ENCODE measurements around the gene CRYBG2.
"Not testable (repeated sequence)": the region's sequence is repeated elsewhere in the genome, so short reads cannot be mapped to it uniquely, and the experiment has no call there.

CRYBG2 gene

DNA sequence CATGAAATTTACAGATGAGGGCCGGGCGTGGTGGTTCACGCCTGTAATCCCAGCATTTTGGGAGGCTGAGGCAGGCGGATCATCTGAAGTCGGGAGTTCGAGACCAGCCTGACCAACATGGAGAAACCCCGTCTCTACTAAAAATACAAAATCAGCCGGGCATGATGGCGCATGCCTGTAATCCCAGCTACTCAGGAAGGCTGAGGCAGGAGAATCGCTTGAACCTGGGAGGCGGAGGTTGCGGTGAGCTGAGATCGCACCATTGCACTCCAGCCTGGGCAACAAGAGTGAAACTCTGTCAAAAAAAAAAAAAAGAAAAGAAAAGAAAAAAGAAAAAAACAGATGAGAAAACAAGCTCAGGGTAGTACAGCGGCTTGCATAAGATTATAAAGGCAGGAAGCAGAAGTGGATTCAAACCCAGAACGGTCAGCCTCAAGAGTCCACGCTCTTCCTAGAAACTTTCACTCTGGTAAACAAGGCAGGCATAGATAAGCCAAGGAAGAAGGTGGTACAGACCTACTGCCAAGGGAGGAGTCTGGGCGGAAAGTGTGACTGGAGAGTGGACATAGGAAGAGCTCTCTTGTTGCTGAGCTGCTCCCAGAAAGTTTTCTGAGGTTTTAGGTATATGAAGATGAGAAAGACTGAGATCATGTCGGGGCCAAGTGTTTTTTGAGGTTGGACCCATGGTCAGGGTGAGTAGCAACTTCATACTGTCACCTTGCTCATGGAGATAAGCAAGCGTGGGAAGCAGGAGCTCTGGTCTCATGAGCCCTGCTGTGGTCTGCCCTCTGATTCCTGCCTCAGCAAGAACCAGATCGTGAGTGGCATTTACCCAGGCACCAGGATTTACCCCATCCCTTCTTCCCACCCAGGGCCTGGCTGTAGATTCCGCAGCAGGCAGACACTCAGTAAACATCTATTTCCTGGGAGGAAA, 45.7 kb downstream of the CRYBG2 start:
- H3K36me3 ChIP-seq (ENCODE audit: control insufficient read depth in 1 of 2, insufficient read depth in 2 of 2, low read depth in 1 of 2, low read length in 2 of 2); H3K27ac ChIP-seq (ENCODE audit: low read length, poor library complexity, severe bottlenecking); H3K4me1 ChIP-seq (ENCODE audit: control insufficient read depth, insufficient read depth, low read depth, low read length); H3K4ac ChIP-seq (ENCODE audit: low read depth in 1 of 2, low read length in 2 of 2); H2BK15ac ChIP-seq (ENCODE audit: low read depth, poor library complexity, severe bottlenecking); H3K27me3 ChIP-seq (ENCODE audit: control insufficient read depth in 1 of 2, insufficient read depth in 1 of 2, low read length in 2 of 2); H2AFZ ChIP-seq (ENCODE audit: low read depth, low read length); H3K4me2 ChIP-seq (ENCODE audit: low read length, poor library complexity, severe bottlenecking); DNase-seq; H3K9me3 ChIP-seq (ENCODE audit: control insufficient read depth, low read length); H2BK12ac ChIP-seq (ENCODE audit: low read length in 2 of 2); H2BK5ac ChIP-seq (ENCODE audit: low read depth, low read length, poor library complexity, severe bottlenecking); H3K4me3 ChIP-seq (ENCODE audit: insufficient read depth in 1 of 2, low read depth in 1 of 2, low read length in 2 of 2); H3K18ac ChIP-seq (ENCODE audit: low read depth in 1 of 2, low read length in 2 of 2); H4K91ac ChIP-seq (ENCODE audit: low read length); H3K9ac ChIP-seq (ENCODE audit: low read length); H3K14ac ChIP-seq (ENCODE audit: low read length in 2 of 2); H3K23ac ChIP-seq (ENCODE audit: low read length in 2 of 2); H4K8ac ChIP-seq (ENCODE audit: low read length); H2BK120ac ChIP-seq (ENCODE audit: low read depth, low read length); H2AK5ac ChIP-seq (ENCODE audit: low read length, severe bottlenecking): not testable (repeated sequence)
- H3K79me1 ChIP-seq (replicated peaks; ENCODE audit: low read length, poor library complexity, severe bottlenecking): peaks cover 17% of the 10 kb centered on the region
- 92% methylated on average over 21 of the region's 21 CpGs for WGBS

GRCh38 chr1:26307363-26307781, 46.6 kb downstream of the CRYBG2 start:
- 75% methylated on average over 2 of the region's 6 CpGs for WGBS

DNA sequence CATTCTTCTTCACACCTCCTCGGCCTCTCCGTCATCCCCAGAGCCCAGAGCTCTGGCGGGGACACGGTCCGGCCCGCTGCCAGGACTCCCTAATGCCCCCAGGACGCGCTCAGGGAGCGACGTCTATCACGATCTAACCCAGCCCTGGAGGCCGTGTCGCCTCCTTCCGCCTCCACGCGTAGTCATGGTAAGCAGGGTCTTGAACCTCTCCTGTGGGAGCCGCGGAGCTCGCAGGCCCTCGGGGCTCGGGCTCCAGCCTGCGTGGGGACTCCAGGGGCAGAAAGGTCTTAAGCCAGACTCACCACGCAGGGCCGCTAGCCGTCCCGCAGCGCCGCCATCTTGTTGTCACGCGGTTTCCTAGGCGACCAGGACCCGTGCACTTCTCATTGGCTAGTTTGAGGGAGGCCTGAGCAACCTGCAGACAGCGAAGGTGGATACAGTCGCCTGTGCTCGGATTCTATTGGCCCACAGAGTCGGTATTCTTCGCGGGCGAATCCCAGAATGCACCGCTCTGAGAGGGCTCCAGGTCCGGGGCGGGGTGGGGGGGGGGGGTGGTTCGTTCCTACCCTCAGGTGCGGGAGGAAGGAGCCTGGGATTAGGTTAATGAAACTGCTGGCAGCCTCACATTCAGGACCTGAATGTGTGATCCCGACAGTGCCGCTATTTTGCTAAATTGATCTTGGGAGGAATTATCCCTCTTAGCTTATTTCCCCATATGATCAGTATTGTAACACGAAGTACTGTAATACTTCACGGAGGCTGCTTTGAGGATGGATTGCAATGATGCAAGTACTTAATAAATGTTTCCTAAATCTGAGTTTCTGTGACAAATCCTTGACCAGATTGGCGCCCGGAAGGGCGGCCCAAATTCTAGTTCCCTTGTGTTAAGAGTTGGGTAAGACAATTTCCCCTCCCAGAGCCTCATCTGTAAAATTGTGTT, 47.4 kb downstream of the CRYBG2 start, which contains the start of gene UBXN11:
UBXN11 (minus strand) TSS at position 347 of the 940 bp plus-strand sequence. CDS start 3,753 bp downstream, outside the sequence.
- Histone ChIP-seq H3K27me3 (ENCODE audit: control insufficient read depth in 1 of 2, insufficient read depth in 1 of 2, low read length in 2 of 2) (no peaks in the 10 kb centered on the region), H4K91ac (ENCODE audit: low read length) (peak within 1 kb of the TSS; percentile 56), H2BK120ac (ENCODE audit: low read depth, low read length) (no peak within 1 kb of the TSS), H3K18ac (ENCODE audit: low read depth in 1 of 2, low read length in 2 of 2) (peak within 1 kb of the TSS; percentile 37 to 97), H3K4ac (ENCODE audit: low read depth in 1 of 2, low read length in 2 of 2) (peak within 1 kb of the TSS; percentile 73 to 76), H2AFZ (ENCODE audit: low read depth, low read length) (peak within 1 kb of the TSS; percentile 96), H3K27ac (ENCODE audit: low read length, poor library complexity, severe bottlenecking) (no peak within 1 kb of the TSS), H3K4me1 (ENCODE audit: control insufficient read depth, insufficient read depth, low read depth, low read length) (peaks cover 16% of the 10 kb centered on the region), H3K9me3 (ENCODE audit: control insufficient read depth, low read length) (no peaks in the 10 kb centered on the region), H3K23ac (ENCODE audit: low read length in 2 of 2) (peak within 1 kb of the TSS in 1 of 2 experiments; percentile 34), H3K36me3 (ENCODE audit: control insufficient read depth in 1 of 2, insufficient read depth in 2 of 2, low read depth in 1 of 2, low read length in 2 of 2) (peaks cover 0 to 2% of the 10 kb centered on the region in 2 experiments), H3K4me3 (ENCODE audit: insufficient read depth in 1 of 2, low read depth in 1 of 2, low read length in 2 of 2) (peak within 1 kb of the TSS; percentile 94 to 98), H2BK12ac (ENCODE audit: low read length in 2 of 2) (peak within 1 kb of the TSS in 1 of 2 experiments; percentile 60), H4K8ac (ENCODE audit: low read length) (peak within 1 kb of the TSS; percentile 83), H3K14ac (ENCODE audit: low read length in 2 of 2) (peak within 1 kb of the TSS in 1 of 2 experiments; percentile 18), H2BK15ac (ENCODE audit: low read depth, poor library complexity, severe bottlenecking) (peak within 1 kb of the TSS; percentile 12), H2BK5ac (ENCODE audit: low read depth, low read length, poor library complexity, severe bottlenecking) (no peak within 1 kb of the TSS), H3K4me2 (ENCODE audit: low read length, poor library complexity, severe bottlenecking) (peak within 1 kb of the TSS; percentile 98), H3K79me1 (replicated peaks; ENCODE audit: low read length, poor library complexity, severe bottlenecking) (peaks cover 23% of the 10 kb centered on the region), H3K9ac (ENCODE audit: low read length) (peak within 1 kb of the TSS; percentile 97), H2AK5ac (ENCODE audit: low read length, severe bottlenecking) (peak within 1 kb of the TSS; percentile 3)
- 4% methylated on average over 46 of the region's 51 CpGs for WGBS
- DNase-seq: peak; percentile 96

More at GRCh38 chr1:26307363-26307781, 46.6 kb downstream of the CRYBG2 start:
- Histone ChIP-seq H3K14ac (ENCODE audit: low read length in 2 of 2) (no peak overlapping the region), H3K4ac (ENCODE audit: low read depth in 1 of 2, low read length in 2 of 2) (no peak overlapping the region), H2AFZ (ENCODE audit: low read depth, low read length) (no peak overlapping the region), H3K9ac (ENCODE audit: low read length) (peak overlapping the region; percentile 61), H3K27ac (ENCODE audit: low read length, poor library complexity, severe bottlenecking) (no peak overlapping the region), H3K9me3 (ENCODE audit: control insufficient read depth, low read length) (no peaks in the 10 kb centered on the region), H3K4me1 (ENCODE audit: control insufficient read depth, insufficient read depth, low read depth, low read length) (peaks cover 16% of the 10 kb centered on the region), H2AK5ac (ENCODE audit: low read length, severe bottlenecking) (no peak overlapping the region), H3K79me1 (replicated peaks; ENCODE audit: low read length, poor library complexity, severe bottlenecking) (peaks cover 20% of the 10 kb centered on the region), H3K4me2 (ENCODE audit: low read length, poor library complexity, severe bottlenecking) (no peak overlapping the region), H2BK120ac (ENCODE audit: low read depth, low read length) (no peak overlapping the region), H3K4me3 (ENCODE audit: insufficient read depth in 1 of 2, low read depth in 1 of 2, low read length in 2 of 2) (no peak overlapping the region), H3K23ac (ENCODE audit: low read length in 2 of 2) (no peak overlapping the region), H2BK12ac (ENCODE audit: low read length in 2 of 2) (no peak overlapping the region), H3K18ac (ENCODE audit: low read depth in 1 of 2, low read length in 2 of 2) (no peak overlapping the region), H3K27me3 (ENCODE audit: control insufficient read depth in 1 of 2, insufficient read depth in 1 of 2, low read length in 2 of 2) (no peaks in the 10 kb centered on the region), H4K91ac (ENCODE audit: low read length) (no peak overlapping the region), H2BK5ac (ENCODE audit: low read depth, low read length, poor library complexity, severe bottlenecking) (no peak overlapping the region), H4K8ac (ENCODE audit: low read length) (no peak overlapping the region), H3K36me3 (ENCODE audit: control insufficient read depth in 1 of 2, insufficient read depth in 2 of 2, low read depth in 1 of 2, low read length in 2 of 2) (no peaks in the 10 kb centered on the region), H2BK15ac (ENCODE audit: low read depth, poor library complexity, severe bottlenecking) (no peak overlapping the region)
- DNase-seq: no peak

Measured in mesenchymal stem cell (in vitro differentiated cells and primary cell).